ENCODE measurements around the gene ABHD12. TPM values are rescaled to one million over a fixed set of nuclear protein-coding genes. Genes with fewer than 3 reads are reported as not detected.
A peak's percentile ranks its signal among the peaks of the same experiment; 100 is the strongest.

Gene ABHD12
- polyA plus RNA-seq = 10 to 100 TPM; 28.0 to 93.9 (median 54.9) TPM
- long read RNA-seq, donor 1, transcript ABHD12-201 (13 exons, 2,117 nt) = major isoform, 15 of 47 reads
- long read RNA-seq, donor 1, transcript ABHD12-202 (13 exons, 1,725 nt) = minor isoform, 5 of 47 reads
- long read RNA-seq, donor 1, partial matches to known transcripts = 20 of 47 reads
- long read RNA-seq, donor 1, other reads (novel, unspliced or antisense) = 7 of 47 reads
- long read RNA-seq, donor 2, partial matches to known transcripts = 0 of 7 reads
- long read RNA-seq, donor 2, other reads (novel, unspliced or antisense) = 0 of 7 reads
- long read RNA-seq, donor 3, partial matches to known transcripts = 9 of 14 reads
- long read RNA-seq, donor 3, other reads (novel, unspliced or antisense) = 0 of 14 reads
- long read RNA-seq, donor 4 = 0 reads
- long read RNA-seq, donor 5, partial matches to known transcripts = 12 of 15 reads
- long read RNA-seq, donor 5, other reads (novel, unspliced or antisense) = 0 of 15 reads
- long read RNA-seq, donor 6, transcript ABHD12-201 (13 exons, 2,117 nt) = major isoform, 14 of 18 reads
- long read RNA-seq, donor 6, partial matches to known transcripts = 0 of 18 reads
- long read RNA-seq, donor 6, other reads (novel, unspliced or antisense) = 0 of 18 reads
- long read RNA-seq, donor 7, partial matches to known transcripts = 0 of 5 reads
- long read RNA-seq, donor 7, other reads (novel, unspliced or antisense) = 0 of 5 reads
- long read RNA-seq, donor 8, partial matches to known transcripts = 0 of 1 reads
- long read RNA-seq, donor 8, other reads (novel, unspliced or antisense) = 0 of 1 reads
- long read RNA-seq, donor 9, partial matches to known transcripts = 0 of 2 reads
- long read RNA-seq, donor 9, other reads (novel, unspliced or antisense) = 0 of 2 reads
- long read RNA-seq, donor 10, transcript ABHD12-201 (13 exons, 2,117 nt) = major isoform, 19 of 23 reads
- long read RNA-seq, donor 10, partial matches to known transcripts = 0 of 23 reads
- long read RNA-seq, donor 10, other reads (novel, unspliced or antisense) = 0 of 23 reads

DNA sequence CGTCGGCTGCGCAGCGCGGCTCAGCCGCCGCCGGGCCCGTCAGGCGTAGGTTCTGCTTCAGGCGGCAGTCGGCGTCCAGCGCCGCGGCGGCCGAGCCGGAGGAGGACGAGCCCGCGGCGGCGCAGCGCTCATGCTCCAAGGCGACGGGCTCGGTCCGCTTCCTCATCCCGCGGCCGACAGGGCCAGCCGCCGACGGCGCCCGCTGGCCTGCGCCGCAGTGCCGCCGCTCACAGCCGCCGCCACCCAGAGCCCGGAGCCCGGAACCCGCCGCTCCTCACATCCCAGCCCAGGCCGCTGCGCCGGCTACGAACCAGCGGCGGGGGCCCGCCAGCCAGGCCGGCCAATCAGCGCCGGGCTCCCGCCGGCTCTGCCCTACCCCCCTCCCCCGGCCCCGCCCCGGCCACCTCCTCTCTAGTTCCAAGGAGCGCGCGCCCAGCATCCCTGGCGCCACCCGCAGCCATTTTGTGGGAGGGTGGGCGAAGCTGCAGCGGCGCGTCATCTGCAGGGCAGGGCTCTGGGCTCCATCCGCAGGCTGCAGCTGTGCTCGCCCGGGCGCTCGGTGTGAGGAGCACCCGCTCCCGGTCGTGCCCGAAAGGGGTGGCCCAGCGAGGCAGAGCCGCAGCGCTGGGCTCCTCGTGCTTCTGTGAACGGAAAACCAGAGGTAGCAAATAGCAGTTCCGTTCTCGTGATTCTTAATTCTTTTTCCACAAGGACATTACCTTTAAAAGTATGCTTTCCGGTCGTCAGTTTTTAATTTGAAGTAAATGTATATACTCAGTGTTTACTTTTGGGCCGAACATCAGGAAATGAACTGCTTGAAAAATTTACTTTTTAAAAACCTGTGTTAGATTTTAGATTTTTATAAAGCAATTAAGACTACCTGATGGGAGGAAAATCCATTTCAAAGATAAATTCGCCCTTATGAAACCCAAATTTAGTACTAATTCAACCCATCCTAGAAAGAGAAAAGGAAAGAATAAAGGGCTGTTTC is at the start of gene ABHD12:
Gene ABHD12 (minus strand): TSS at position 298 of the 991 bp plus-strand sequence. CDS start 132 bp downstream, at position 166.
- peak within 1 kb of the TSS; percentile 93 to 97 (median 94) for H3K27ac ChIP-seq (ENCODE audit: low read depth in 1 of 3, low read length in 2 of 3)
- FAIRE-seq = no peak
- 1 to 2% (median 1%) methylated on average over 34 to 91 of the region's 91 CpGs for WGBS, 3 donors

DNA sequence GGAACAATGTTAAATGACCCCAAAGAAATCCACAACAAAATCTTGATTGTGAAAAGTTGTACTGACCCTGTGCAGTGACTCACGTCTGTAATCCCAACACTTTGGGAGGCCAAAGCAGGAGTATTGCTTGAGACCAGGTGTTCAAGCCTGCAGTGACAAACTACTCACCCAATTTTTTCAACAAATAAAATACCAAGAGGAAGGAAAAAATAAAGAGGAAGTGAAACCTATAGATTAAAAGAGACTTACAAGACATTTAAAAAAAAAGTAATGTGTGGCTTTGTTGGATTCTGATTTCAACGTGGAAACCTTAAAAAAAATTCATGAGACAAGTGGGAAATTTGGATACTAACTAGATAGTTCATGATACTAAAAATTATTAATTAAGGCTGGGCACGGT is 48.7 kb upstream of the ABHD12 start:
- no peaks in the 10 kb centered on the region for H3K4me1 ChIP-seq (ENCODE audit: control insufficient read depth in 3 of 3, insufficient read depth in 2 of 3, low read depth in 1 of 3, low read length in 2 of 3)
- 74 to 80% (median 78%) methylated on average over 3 of the region's 3 CpGs for WGBS, 3 donors
- no peak overlapping the region for H3K27ac ChIP-seq (ENCODE audit: low read depth in 1 of 3, low read length in 2 of 3)
- FAIRE-seq (no peak), DNase-seq (no peak)
- no peaks in the 10 kb centered on the region for H3K9me3 ChIP-seq (ENCODE audit: control insufficient read depth in 2 of 2, insufficient read depth in 1 of 2, low read depth in 1 of 2, low read length in 1 of 2)
- no peaks in the 10 kb centered on the region for H3K27me3 ChIP-seq (ENCODE audit: control insufficient read depth in 3 of 3, insufficient read depth in 3 of 3, low read length in 3 of 3)
- no peak overlapping the region for H3K4me3 ChIP-seq (ENCODE audit: low read depth in 1 of 3, low read length in 3 of 3)
- peaks cover 0 to 9% (median 0%) of the 10 kb centered on the region in 3 donors for H3K36me3 ChIP-seq (ENCODE audit: control insufficient read depth in 3 of 3, insufficient read depth in 2 of 3, low read depth in 1 of 3, low read length in 3 of 3)

More for the DNA sequence above, at the start of gene ABHD12:
- DNase-seq = peak; percentile 97
- no peaks in the 10 kb centered on the region for H3K27me3 ChIP-seq (ENCODE audit: control insufficient read depth in 3 of 3, insufficient read depth in 3 of 3, low read length in 3 of 3)
- peaks cover 0 to 4% (median 0%) of the 10 kb centered on the region in 3 donors for H3K4me1 ChIP-seq (ENCODE audit: control insufficient read depth in 3 of 3, insufficient read depth in 2 of 3, low read depth in 1 of 3, low read length in 2 of 3)
- peaks cover 0 to 3% (median 0%) of the 10 kb centered on the region in 3 donors for H3K36me3 ChIP-seq (ENCODE audit: control insufficient read depth in 3 of 3, insufficient read depth in 2 of 3, low read depth in 1 of 3, low read length in 3 of 3)
- H3K4me3 ChIP-seq (ENCODE audit: low read depth in 1 of 3, low read length in 3 of 3) = peak within 1 kb of the TSS; percentile 81 to 95 (median 92)
- H3K9me3 ChIP-seq (ENCODE audit: control insufficient read depth in 2 of 2, insufficient read depth in 1 of 2, low read depth in 1 of 2, low read length in 1 of 2) = no peaks in the 10 kb centered on the region

DNA sequence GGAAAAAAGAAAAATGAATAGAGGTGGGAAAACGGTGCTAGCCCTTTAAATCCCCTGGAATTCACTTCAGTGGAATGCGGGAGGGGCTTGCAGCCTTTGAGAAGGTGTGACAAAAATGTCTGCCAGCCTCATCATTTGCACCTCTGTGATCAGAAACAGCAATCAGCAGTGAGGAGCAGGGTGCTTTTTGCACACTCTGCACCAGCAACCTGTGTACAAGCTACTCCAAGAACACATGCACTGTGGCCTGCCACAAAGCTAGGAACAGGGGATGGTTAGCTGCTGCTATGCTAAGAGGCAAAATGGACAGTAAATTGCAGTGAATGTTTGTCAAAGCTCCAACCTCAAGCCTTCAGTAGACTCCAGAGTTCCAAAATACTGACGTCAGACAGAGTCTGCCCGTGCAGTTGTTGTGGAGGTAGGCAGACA is 46.5 kb upstream of the ABHD12 start:
- 70 to 86% (median 70%) methylated on average over 4 of the region's 4 CpGs for WGBS, 3 donors

DNA sequence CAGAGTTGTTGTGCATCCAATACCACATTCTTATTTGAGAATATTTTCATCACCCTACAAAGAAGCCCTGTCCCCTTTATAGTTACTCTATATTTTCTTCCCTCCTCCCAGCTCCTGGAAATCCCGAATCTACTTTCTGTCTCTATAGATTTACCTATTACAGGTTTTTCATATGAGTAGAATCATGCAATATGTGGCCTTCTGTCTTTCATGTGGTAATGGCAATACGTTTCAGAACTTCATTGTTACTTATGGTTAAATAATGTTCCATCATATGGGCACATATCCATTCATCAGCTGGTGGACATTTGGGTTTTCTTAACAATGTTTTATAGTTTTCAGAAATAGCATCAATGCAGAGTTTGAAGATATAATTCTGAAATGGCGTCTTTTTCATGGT is 33.9 kb upstream of the ABHD12 start:
- WGBS, 3 donors = 87 to 94% (median 90%) methylated on average over 3 of the region's 3 CpGs
- H3K4me3 ChIP-seq (ENCODE audit: low read depth in 1 of 3, low read length in 3 of 3) = no peak overlapping the region
- no peaks in the 10 kb centered on the region for H3K27me3 ChIP-seq (ENCODE audit: control insufficient read depth in 3 of 3, insufficient read depth in 3 of 3, low read length in 3 of 3)
- H3K4me1 ChIP-seq (ENCODE audit: control insufficient read depth in 3 of 3, insufficient read depth in 2 of 3, low read depth in 1 of 3, low read length in 2 of 3) = no peaks in the 10 kb centered on the region
- FAIRE-seq (no peak), DNase-seq (no peak)
- H3K27ac ChIP-seq (ENCODE audit: low read depth in 1 of 3, low read length in 2 of 3) = no peak overlapping the region
- peaks cover 0 to 3% of the 10 kb centered on the region in 2 donors for H3K9me3 ChIP-seq (ENCODE audit: control insufficient read depth in 2 of 2, insufficient read depth in 1 of 2, low read depth in 1 of 2, low read length in 1 of 2)
- peaks cover 0 to 11% (median 0%) of the 10 kb centered on the region in 3 donors for H3K36me3 ChIP-seq (ENCODE audit: control insufficient read depth in 3 of 3, insufficient read depth in 2 of 3, low read depth in 1 of 3, low read length in 3 of 3)

More for the DNA sequence above, 46.5 kb upstream of the ABHD12 start:
- Histone ChIP-seq H3K36me3 (ENCODE audit: control insufficient read depth in 3 of 3, insufficient read depth in 2 of 3, low read depth in 1 of 3, low read length in 3 of 3) (peaks cover 0 to 10% (median 0%) of the 10 kb centered on the region in 3 donors), H3K27me3 (ENCODE audit: control insufficient read depth in 3 of 3, insufficient read depth in 3 of 3, low read length in 3 of 3) (no peaks in the 10 kb centered on the region), H3K4me3 (ENCODE audit: low read depth in 1 of 3, low read length in 3 of 3) (no peak overlapping the region), H3K4me1 (ENCODE audit: control insufficient read depth in 3 of 3, insufficient read depth in 2 of 3, low read depth in 1 of 3, low read length in 2 of 3) (no peaks in the 10 kb centered on the region), H3K27ac (ENCODE audit: low read depth in 1 of 3, low read length in 2 of 3) (no peak overlapping the region), H3K9me3 (ENCODE audit: control insufficient read depth in 2 of 2, insufficient read depth in 1 of 2, low read depth in 1 of 2, low read length in 1 of 2) (no peaks in the 10 kb centered on the region)
- FAIRE-seq (no peak), DNase-seq (no peak)

DNA sequence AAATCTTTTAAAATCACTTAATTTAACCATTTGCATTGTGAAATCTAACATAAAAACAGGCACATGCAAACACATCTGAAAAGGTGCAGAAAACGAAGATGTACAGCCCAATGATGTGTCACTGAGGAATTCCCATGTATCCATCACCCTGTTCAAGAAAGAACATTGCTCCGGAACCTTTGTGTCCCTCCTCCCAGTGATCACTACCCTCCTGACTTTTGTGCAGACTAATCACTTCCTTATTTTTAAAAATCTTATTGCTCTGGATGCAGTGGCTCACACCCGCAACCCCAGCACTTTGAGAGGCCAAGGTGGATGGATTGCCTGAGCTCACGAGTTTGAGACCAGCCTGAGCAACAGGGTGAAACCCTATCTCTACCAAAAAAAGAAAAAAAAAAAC is 31.4 kb upstream of the ABHD12 start:
- H3K36me3 ChIP-seq (ENCODE audit: control insufficient read depth in 3 of 3, insufficient read depth in 2 of 3, low read depth in 1 of 3, low read length in 3 of 3) = peaks cover 0 to 10% (median 0%) of the 10 kb centered on the region in 3 donors
- 85% methylated on average over 4 of the region's 4 CpGs for WGBS, 3 donors
- no peaks in the 10 kb centered on the region for H3K9me3 ChIP-seq (ENCODE audit: control insufficient read depth in 2 of 2, insufficient read depth in 1 of 2, low read depth in 1 of 2, low read length in 1 of 2)
- DNase-seq = no peak
- no peak overlapping the region for H3K4me3 ChIP-seq (ENCODE audit: low read depth in 1 of 3, low read length in 3 of 3)
- H3K4me1 ChIP-seq (ENCODE audit: control insufficient read depth in 3 of 3, insufficient read depth in 2 of 3, low read depth in 1 of 3, low read length in 2 of 3) = no peaks in the 10 kb centered on the region
- H3K27ac ChIP-seq (ENCODE audit: low read depth in 1 of 3, low read length in 2 of 3) = no peak overlapping the region
- FAIRE-seq = no peak
- no peaks in the 10 kb centered on the region for H3K27me3 ChIP-seq (ENCODE audit: control insufficient read depth in 3 of 3, insufficient read depth in 3 of 3, low read length in 3 of 3)

DNA sequence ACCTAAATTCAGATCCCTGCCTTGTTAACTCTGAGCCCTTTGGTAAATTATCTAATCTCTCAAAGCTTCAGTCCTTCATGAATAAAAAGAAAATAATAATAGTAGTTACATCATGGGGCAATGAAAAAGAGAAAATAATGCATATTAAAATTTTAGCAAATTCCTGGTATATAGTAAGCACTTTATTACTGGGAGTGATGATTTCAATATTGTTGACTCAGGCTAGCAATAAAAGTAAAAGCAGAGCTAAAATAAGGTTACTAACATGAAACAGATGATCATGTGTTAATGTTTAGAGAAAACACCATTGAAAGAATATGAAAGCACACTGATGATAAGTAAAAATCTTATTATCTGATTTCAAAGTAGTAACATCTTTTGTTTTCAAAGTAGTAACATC is 30.5 kb upstream of the ABHD12 start:
- FAIRE-seq (no peak), DNase-seq (no peak)
- H3K36me3 ChIP-seq (ENCODE audit: control insufficient read depth in 3 of 3, insufficient read depth in 2 of 3, low read depth in 1 of 3, low read length in 3 of 3) = peaks cover 0 to 9% (median 0%) of the 10 kb centered on the region in 3 donors
- no peaks in the 10 kb centered on the region for H3K9me3 ChIP-seq (ENCODE audit: control insufficient read depth in 2 of 2, insufficient read depth in 1 of 2, low read depth in 1 of 2, low read length in 1 of 2)
- no peaks in the 10 kb centered on the region for H3K27me3 ChIP-seq (ENCODE audit: control insufficient read depth in 3 of 3, insufficient read depth in 3 of 3, low read length in 3 of 3)
- no peak overlapping the region for H3K27ac ChIP-seq (ENCODE audit: low read depth in 1 of 3, low read length in 2 of 3)
- no peak overlapping the region for H3K4me3 ChIP-seq (ENCODE audit: low read depth in 1 of 3, low read length in 3 of 3)
- H3K4me1 ChIP-seq (ENCODE audit: control insufficient read depth in 3 of 3, insufficient read depth in 2 of 3, low read depth in 1 of 3, low read length in 2 of 3) = no peaks in the 10 kb centered on the region

DNA sequence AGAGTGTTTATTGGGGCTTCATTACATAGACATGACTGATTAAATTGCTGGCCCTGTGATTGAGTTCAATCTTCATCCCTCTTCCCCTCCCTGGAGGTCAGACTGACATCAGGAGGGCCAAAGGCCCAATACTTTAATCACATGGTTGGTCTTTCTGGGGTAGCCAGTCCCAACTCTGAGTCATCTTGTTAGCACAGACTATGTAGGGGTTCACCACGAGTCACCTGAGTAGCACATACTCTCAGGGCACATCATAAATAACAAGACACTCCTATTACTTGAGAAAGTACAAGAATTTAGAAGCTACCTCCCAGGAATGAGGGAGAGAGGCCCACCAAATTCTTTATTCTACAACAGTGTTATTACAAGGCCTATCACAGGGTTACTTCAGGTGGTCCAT is 28.1 kb upstream of the ABHD12 start:
- Histone ChIP-seq H3K27ac (ENCODE audit: low read depth in 1 of 3, low read length in 2 of 3) (no peak overlapping the region), H3K4me1 (ENCODE audit: control insufficient read depth in 3 of 3, insufficient read depth in 2 of 3, low read depth in 1 of 3, low read length in 2 of 3) (no peaks in the 10 kb centered on the region), H3K36me3 (ENCODE audit: control insufficient read depth in 3 of 3, insufficient read depth in 2 of 3, low read depth in 1 of 3, low read length in 3 of 3) (peaks cover 0 to 11% (median 0%) of the 10 kb centered on the region in 3 donors), H3K9me3 (ENCODE audit: control insufficient read depth in 2 of 2, insufficient read depth in 1 of 2, low read depth in 1 of 2, low read length in 1 of 2) (no peaks in the 10 kb centered on the region), H3K27me3 (ENCODE audit: control insufficient read depth in 3 of 3, insufficient read depth in 3 of 3, low read length in 3 of 3) (no peaks in the 10 kb centered on the region), H3K4me3 (ENCODE audit: low read depth in 1 of 3, low read length in 3 of 3) (no peak overlapping the region)
- DNase-seq = no peak
- WGBS, 3 donors = 79 to 89% (median 84%) methylated on average over 1 of the region's 1 CpG
- FAIRE-seq = no peak
